HG03045 (cell line): ENCODE measurements around the gene CLCN4.

Source experiments
- ATAC-seq: cut with Tn5 transposase; IDR thresholded peaks from one replicate; pipeline ENCODE4 v1.9.1; 2021; ENCODE audit warnings: mild to moderate bottlenecking, moderate library complexity; ENCODE audit not compliant: unreplicated experiment

Gene CLCN4

GRCh38 chrX:10156199-10157031 is at the start of gene CLCN4:
Gene CLCN4, plus strand, starts transcription at chrX:10156975. Its CDS starts 28,058 bp downstream, at chrX:10185033.
- ATAC-seq: no peak

- ATAC-seq: no peak
These were observed 49.3 kb upstream of the CLCN4 start for GRCh38 chrX:10107483-10107882.

GRCh38 chrX:10108288-10108687 is 48.5 kb upstream of the CLCN4 start:
- no peak for ATAC-seq

- ATAC-seq: no peak
These were observed 47.1 kb upstream of the CLCN4 start for GRCh38 chrX:10109695-10110094.

GRCh38 chrX:10110316-10110935 is 46.3 kb upstream of the CLCN4 start:
- ATAC-seq: no peak

- ATAC-seq: no peak
These were observed 45.8 kb upstream of the CLCN4 start for GRCh38 chrX:10110984-10111363.

GRCh38 chrX:10111364-10112148 is 45.2 kb upstream of the CLCN4 start:
- no peak for ATAC-seq

- ATAC-seq: no peak
These were observed 44.3 kb upstream of the CLCN4 start for GRCh38 chrX:10112510-10112909.

GRCh38 chrX:10115082-10115481 is 41.7 kb upstream of the CLCN4 start:
- ATAC-seq: no peak

- ATAC-seq: no peak
These were observed 39.5 kb upstream of the CLCN4 start for GRCh38 chrX:10117301-10117700.

- ATAC-seq: no peak
These were observed 38.9 kb upstream of the CLCN4 start for GRCh38 chrX:10117864-10118377.

- no peak for ATAC-seq
These were observed 38.2 kb upstream of the CLCN4 start for GRCh38 chrX:10118530-10118929.

GRCh38 chrX:10119399-10119990 is 37.3 kb upstream of the CLCN4 start:
- peak; percentile 50 for ATAC-seq

- ATAC-seq: no peak
These were observed 36.4 kb upstream of the CLCN4 start for GRCh38 chrX:10120331-10120730.

- no peak for ATAC-seq
These were observed 35.9 kb upstream of the CLCN4 start for GRCh38 chrX:10120828-10121227.

GRCh38 chrX:10121787-10122186 is 35.0 kb upstream of the CLCN4 start:
- ATAC-seq: peak; percentile 76

GRCh38 chrX:10124506-10125247 is 32.1 kb upstream of the CLCN4 start:
- ATAC-seq: no peak

GRCh38 chrX:10125248-10125615 is 31.5 kb upstream of the CLCN4 start:
- no peak for ATAC-seq

GRCh38 chrX:10126044-10126443 is 30.7 kb upstream of the CLCN4 start:
- ATAC-seq: no peak

- no peak for ATAC-seq
These were observed 29.9 kb upstream of the CLCN4 start for GRCh38 chrX:10126834-10127233.
